AG09319 (cell line): Measurements from ENCODE around the gene ARFRP1.

Experiments
- DNase-seq: peaks from one replicate; pipeline ENCODE4 v3.0.0-alpha.2; 2010; ENCODE audit warnings: low read depth; ENCODE audit errors: extremely low read depth
- TF ChIP-seq, protein P1 (sequence below): IDR thresholded peaks from 2 replicates; pipeline ENCODE4 v1.5.1; 2011; ENCODE audit warnings: low read depth, mild to moderate bottlenecking, inconsistent platforms, low read length, moderate library complexity

The ARFRP1 gene

DNA sequence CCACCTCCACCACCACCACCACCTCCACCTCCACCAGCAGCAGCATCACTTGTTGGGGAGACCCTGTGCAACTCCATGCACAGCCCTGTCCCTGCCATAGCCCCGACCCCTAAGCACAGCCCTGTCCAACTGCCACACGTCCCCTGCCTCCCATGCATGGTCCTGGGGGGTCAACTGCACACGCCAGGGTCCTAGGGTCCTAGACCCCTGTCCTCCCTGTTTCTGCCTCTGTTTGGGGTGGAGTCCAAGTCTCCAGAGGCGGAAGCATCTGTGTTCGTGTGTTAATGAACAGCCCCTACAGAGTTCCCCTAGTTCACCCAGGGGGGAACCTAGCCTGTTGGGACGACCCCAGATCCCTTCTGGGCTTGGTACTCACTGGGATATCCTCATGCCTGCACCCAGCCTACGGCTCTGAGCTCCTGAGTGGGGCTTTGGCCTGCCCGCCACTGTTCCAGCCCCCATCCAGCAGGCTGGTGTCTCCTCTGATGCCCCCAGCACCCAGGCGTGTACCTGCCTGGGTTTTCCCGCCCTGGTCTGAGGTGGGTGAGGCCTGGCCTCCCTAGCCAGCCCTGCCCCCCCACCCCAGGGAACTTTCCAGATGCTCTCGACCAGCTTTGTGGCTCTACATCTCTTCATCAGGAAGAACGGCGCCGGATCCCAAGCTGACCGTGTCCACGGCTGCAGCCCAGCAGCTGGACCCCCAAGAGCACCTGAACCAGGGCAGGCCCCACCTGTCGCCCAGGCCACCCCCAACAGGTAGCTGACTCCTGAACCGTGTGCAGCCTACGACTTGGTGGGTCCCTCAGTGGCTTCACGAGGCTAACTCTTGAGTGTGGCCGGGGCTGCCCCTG is 13.8 kb downstream of the ARFRP1 start:
- no peak for DNase-seq
- TF ChIP-seq, protein P1, sequence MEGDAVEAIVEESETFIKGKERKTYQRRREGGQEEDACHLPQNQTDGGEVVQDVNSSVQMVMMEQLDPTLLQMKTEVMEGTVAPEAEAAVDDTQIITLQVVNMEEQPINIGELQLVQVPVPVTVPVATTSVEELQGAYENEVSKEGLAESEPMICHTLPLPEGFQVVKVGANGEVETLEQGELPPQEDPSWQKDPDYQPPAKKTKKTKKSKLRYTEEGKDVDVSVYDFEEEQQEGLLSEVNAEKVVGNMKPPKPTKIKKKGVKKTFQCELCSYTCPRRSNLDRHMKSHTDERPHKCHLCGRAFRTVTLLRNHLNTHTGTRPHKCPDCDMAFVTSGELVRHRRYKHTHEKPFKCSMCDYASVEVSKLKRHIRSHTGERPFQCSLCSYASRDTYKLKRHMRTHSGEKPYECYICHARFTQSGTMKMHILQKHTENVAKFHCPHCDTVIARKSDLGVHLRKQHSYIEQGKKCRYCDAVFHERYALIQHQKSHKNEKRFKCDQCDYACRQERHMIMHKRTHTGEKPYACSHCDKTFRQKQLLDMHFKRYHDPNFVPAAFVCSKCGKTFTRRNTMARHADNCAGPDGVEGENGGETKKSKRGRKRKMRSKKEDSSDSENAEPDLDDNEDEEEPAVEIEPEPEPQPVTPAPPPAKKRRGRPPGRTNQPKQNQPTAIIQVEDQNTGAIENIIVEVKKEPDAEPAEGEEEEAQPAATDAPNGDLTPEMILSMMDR, result no peak

DNA sequence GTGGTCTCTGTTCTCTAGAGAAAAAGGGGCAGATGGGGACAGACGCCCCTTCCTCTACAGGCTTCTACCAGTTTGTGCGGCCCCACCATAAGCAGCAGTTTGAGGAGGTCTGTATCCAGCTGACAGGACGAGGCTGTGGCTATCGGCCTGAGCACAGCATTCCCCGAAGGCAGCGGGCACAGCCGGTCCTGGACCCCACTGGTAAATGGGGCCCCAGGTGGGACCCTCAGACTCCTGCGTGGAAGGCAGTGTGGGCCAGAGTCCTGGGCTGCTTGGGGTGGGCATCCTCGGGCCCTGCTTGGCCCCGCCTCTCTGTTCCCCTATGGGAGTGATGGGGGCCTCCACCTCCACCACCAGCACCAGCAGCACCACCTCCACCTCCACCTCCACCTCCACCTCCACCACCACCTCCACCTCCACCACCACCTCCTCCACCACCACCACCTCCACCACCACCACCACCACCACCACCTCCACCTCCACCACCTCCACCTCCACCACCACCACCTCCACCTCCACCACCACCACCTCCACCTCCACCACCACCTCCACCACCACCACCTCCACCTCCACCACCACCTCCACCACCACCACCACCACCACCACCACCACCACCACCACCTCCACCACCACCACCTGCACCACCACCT is 14.6 kb downstream of the ARFRP1 start:
- no peak for DNase-seq
- TF ChIP-seq, protein P1, result no peak

DNA sequence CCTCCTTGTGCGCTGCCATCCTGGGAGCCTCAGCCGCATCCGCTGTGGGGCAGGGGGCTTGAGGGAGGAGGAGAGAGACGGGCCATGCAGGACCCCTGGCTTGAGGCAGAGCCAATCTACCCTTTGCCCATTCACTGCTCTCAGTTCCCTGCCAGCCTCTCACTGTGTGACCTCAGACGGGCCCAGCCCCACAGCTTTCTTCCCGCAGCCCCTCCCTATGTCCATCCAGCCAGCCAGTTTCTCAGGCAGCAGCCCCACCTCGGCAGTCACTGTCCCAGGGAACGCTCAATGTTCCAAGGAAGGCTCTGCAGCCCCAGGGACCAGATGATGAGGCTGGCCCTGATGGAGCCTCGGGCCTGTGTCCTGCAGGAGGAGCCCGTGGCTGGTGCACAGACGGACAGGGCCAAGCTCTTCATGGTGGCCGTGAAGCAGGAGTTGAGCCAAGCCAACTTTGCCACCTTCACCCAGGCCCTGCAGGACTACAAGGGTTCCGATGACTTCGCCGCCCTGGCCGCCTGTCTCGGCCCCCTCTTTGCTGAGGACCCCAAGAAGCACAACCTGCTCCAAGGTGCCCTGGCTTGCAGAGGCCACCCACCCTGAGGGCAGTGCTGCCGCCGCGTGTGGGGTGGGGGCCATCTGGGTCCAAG is 15.2 kb downstream of the ARFRP1 start:
- DNase-seq, result no peak
- TF ChIP-seq, protein P1, result no peak; the same call in 1 of the 2 replicates

DNA sequence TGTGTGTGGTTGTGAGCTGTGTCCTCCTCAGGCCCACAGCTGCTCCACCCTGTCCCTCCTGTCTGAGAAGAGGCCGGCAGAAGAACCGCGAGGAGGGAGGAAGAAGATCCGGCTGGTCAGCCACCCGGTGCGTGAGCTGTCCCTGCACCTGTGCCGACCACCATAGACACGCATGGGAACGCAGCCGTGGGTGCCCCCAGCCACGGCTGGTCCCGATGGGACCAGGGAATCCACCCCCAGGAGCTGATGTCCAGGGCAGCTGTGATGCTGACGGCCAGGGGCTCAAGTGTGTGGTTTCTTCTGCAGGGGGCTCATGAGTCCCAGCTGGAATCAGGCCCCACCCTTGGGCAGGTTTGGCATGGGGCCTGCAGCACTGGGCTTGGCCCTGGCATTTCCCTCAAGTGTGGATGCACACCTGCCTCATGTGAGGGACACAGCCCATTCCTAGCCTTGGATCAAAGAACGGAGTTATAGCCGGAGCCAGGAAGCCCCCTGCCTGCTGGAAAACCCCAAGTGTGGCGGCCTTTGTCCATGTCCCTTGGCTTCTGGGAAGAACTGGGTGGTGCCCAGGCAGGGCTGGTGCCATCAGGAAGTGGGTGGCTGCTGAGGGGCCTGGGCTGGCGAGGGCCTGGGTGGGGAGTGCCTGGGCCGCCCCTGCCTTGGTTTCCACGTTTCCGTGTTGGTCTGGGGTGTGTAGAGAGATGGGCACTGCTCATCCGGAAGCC is 15.9 kb downstream of the ARFRP1 start:
- DNase-seq, result no peak
- TF ChIP-seq, protein P1, result no peak

DNA sequence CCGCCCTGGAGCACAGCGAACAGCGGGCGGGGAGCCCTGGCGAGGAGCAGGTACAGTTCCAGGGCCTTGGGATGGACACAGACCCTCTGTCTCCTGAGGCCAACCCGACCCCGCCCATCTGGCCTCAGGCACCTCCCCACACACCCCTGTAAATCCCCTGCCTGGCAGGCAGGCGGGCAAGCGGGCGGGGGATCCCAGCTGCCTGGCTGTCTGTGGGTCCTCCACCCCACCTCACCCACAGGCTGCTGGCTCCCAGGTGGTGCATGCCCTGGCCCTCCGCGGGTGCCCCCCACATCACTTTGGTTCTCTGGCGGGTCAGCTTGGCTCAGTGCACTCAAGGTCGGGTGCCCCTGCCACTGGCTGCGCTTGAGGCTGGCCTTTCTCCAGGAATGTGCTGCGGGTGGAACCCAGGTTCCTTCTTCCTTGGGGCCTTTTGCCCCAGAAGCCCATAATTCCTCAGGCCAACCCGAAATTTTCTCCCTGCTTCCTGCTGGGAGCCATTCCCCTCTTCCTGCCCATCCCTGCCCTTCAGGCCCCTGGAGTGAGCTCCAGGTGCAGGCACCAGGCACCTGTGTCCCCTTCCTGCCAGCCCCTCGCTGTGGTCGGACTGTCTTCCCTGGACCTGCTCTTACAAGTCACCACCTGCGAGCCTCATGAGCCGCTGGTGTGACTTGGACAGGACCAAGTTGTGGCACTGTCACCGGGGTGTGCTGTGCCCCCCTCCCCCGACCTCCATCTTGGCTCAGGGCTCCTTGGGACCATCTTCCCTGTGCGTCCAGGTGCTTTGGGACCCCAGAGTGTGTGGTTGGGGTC is 16.7 kb downstream of the ARFRP1 start:
- TF ChIP-seq, protein P1, result no peak
- DNase-seq, result no peak

DNA sequence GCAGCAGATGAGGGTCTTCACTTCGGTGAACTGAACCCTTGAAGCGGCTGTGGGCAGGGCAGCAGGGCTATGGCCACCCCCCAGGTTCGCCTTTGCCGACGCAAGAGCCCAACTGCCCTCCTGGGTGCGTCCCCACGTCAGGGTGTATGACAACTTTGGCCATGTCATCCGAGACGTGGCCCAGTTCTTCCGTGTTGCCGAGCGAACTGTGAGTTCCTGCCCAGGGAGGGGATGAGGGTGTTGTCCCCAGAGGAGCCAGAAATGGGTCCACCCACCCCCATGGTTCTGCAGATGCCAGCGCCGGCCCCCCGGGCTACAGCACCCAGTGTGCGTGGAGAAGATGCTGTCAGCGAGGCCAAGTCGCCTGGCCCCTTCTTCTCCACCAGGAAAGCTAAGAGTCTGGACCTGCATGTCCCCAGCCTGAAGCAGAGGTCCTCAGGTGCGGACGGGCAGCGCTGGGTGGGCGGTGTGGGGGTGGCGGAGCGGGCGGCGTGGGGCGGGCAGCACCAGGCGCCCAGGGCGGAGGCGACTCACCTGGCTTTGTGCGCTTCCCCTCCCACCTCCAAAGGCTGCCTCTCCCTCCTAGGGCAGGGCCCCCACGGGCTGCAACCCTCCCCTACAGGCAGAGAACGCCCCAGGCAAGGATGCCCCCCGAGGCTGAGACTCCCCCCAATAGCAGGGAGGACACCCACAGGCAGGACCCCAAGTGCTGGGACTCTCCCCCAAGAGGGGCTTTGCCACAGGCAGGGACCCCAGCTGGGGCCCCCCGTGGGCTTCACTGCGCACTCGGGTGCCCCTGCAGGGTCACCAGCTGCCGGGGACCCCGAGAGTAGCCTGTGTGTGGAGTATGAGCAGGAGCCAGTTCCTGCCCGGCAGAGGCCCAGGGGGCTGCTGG is 17.5 kb downstream of the ARFRP1 start:
- DNase-seq, result no peak
- TF ChIP-seq, protein P1, result no peak
